Embryonic facial prominence (tissue), 1 donor: ENCODE results near the gene FRMD4A.
A peak's percentile ranks its signal among the peaks of the same experiment; 100 is the strongest.

Experiments used
- DNase-seq: peaks from one replicate; pipeline ENCODE4 v3.0.0-alpha.2; 2016; ENCODE audit errors: extremely low spot score

FRMD4A gene

GRCh38 chr10:13615650-13616300 is 714.9 kb downstream of the FRMD4A start:
- DNase-seq, result no peak

DNA sequence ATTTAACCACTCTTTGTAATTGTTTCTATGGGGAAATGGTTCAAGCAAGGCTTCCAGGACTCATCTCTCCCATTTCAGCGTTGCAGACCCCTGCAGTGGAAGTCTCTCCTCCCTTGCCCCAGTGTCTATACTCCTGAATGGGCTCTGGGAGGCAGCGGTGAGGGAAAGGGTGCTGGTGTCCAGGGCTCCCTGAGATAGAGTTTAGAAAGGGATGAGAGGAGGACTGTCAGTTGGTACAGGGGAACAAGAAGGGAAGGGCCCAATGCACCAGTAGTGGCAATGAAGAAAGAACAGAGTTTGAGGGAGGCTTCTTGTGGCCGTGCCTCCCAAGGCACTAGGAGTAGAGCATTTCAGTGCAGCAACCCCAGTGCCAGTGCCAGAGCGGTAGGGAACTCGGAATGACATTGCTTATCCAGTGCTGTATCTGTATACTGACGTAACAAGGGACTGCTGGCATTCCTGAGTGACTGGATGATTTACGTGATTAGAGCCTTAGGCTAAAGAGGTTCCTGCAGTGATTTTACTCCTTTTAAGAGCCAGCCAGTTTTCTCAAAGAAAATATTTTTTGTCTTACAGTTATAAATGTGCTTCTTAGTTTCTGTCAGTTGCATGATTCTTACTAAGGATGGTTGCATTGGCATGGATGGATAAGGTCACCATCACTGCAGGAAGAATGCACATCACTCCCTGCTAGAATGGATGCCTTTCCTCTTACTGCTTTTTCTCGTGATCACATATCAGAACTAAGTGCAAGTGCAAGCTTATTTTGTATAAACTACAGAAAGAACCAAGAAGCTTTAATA is 716.0 kb downstream of the FRMD4A start:
- DNase-seq, result no peak

DNA sequence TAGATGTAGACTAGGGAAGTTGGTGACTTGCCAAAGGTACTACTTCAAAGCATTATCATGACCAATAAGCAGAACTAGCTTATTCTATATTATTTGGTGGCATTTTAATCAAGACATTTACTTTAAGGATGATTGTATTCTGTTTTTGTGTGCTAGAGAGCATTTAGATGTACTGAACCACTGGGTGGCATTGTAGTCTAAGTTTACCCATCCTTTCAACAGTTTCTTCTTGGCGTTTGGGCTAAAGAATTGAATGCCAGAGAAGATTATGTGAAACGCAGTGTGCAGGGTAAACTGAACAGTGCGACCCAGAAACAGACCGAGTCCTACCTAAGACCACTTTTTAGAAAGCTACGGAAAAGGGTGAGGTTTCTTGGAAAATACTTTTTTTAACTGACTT is 717.2 kb downstream of the FRMD4A start:
- peak; percentile 34 for DNase-seq

DNA sequence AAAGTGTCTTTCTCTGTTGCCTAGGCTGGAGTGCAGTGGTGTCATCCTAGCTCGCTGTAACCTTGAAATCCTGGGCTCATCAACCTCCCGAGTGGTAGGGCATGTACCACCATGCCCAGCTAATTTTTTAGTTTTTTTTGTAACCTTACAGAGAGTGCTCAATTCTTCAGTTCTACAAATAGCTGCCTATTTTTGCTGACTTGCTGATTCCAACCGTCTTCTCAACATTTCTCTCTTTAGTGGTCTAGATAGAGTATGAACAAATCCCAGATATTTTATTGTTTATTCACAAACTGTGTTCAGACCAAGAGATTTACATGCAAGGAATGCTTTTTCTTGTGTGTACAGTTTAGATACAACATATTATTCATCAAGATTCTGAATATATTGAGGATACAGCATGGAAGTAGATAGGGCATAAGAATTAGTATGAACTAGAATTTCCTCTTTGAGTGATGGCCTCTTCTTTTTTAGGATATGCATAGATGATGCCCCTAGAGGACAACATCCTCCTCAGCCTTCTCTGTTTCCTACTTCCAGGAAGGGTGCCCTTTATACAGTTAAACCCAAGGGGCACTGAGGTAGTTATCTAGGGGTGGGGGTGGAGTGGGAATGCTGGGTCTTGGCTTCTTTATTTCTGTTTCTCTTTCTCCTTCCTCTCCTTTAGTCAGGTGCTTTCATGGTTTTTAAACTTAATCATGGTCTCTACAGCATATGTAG is 717.9 kb downstream of the FRMD4A start:
- DNase-seq, result no peak

- no peak for DNase-seq
These were observed 722.4 kb downstream of the FRMD4A start for GRCh38 chr10:13608246-13608853.

- DNase-seq, result no peak
These were observed 726.2 kb downstream of the FRMD4A start for GRCh38 chr10:13604357-13605040.

GRCh38 chr10:13597909-13598308 is 732.8 kb downstream of the FRMD4A start:
- DNase-seq, result no peak

DNA sequence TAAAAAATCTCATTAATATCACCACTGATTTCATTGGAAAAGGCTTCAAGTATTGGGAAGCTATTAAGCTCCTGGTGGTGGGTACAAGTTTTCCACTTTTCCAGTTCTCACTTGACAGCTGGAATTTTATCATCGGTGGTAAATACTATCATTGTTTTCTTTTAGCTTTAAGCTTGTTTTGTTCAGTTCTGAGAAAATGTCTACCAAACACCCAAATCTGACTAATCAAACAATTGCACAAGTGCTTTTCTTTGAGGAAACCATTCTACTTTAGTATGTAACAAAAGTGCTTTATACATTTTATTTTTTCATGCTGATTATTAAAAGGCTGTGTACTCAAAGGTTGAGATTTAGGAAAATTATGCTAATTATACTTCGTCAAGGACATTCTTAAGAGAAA is 736.1 kb downstream of the FRMD4A start:
- no peak for DNase-seq
